Measurements from ENCODE around the gene CCDC192. TPM values are rescaled to one million over a fixed set of nuclear protein-coding genes. Genes with fewer than 3 reads are reported as not detected.

The CCDC192 gene
- total and polyA plus RNA-seq, 2 of the 4 experiments (the other 2 are of a cell fraction): not detected

DNA sequence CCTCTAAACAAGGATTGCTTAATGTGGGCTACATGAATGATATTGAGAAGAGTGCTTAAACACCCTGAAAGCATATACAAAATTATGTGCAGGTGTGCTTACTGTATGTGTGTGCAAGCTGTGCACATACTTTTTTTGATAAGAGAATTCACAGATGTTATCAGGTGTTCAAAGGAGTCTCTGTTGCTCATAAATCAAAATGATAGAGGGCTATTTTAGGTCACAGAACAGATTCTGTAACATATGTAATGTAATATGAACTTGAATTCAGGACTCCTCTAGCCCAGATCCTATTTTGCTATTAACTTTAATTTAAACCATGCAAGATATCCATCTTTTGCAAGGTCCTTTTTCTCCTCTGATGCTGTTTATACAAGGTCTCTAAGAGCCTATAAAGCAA lies 38.2 kb downstream of the CCDC192 start:
- Histone ChIP-seq H3K4me1 (ENCODE audit: control insufficient read depth, insufficient read depth, low read length) (no peaks in the 10 kb centered on the region), H2BK5ac (ENCODE audit: low read depth, low read length, poor library complexity, severe bottlenecking) (no peak overlapping the region), H3K4me3 (ENCODE audit: insufficient read depth, low read depth, low read length) (no peak overlapping the region), H3K56ac (ENCODE audit: extremely low read depth, insufficient read depth, low read length) (no peak overlapping the region), H3K9me1 (ENCODE audit: insufficient read depth, low read length) (no peaks in the 10 kb centered on the region), H3K27ac (ENCODE audit: insufficient read depth, low read length) (no peak overlapping the region), H3K4me2 (ENCODE audit: low read depth, low read length) (no peak overlapping the region), H2BK20ac (ENCODE audit: low read depth, low read length) (no peak overlapping the region), H3K79me1 (ENCODE audit: low read depth in 1 of 2, low read length in 2 of 2) (no peaks in the 10 kb centered on the region), H4K91ac (ENCODE audit: insufficient read depth, low read depth, low read length) (no peak overlapping the region), H3K9ac (ENCODE audit: low read depth, low read length) (no peak overlapping the region), H4K5ac (ENCODE audit: low read depth, low read length) (no peak overlapping the region), H4K8ac (ENCODE audit: low read depth in 2 of 2, low read length in 2 of 2) (no peak overlapping the region), H2BK120ac (ENCODE audit: low read depth, low read length) (no peak overlapping the region), H3K9me3 (ENCODE audit: control insufficient read depth, insufficient read depth, low read length) (no peaks in the 10 kb centered on the region), H2AK9ac (replicated peaks; ENCODE audit: low read depth, low read length, poor library complexity) (no peak overlapping the region), H2BK15ac (ENCODE audit: low read depth, low read length) (no peak overlapping the region), H3K4ac (ENCODE audit: low read depth, low read length) (no peak overlapping the region), H4K20me1 (ENCODE audit: insufficient read depth, low read length) (no peaks in the 10 kb centered on the region), H2AFZ (replicated peaks; ENCODE audit: low read length, poor library complexity) (no peak overlapping the region), H3K18ac (ENCODE audit: low read depth, low read length) (no peak overlapping the region), H3K27me3 (ENCODE audit: control insufficient read depth, insufficient read depth, low read length) (peaks cover 8% of the 10 kb centered on the region), H3K14ac (replicated peaks; ENCODE audit: low read depth, low read length) (no peak overlapping the region), H3K23ac (ENCODE audit: low read depth, low read length) (no peak overlapping the region), H2AK5ac (ENCODE audit: low read depth, low read length) (no peak overlapping the region), H3K36me3 (ENCODE audit: control insufficient read depth, insufficient read depth, low read length) (no peaks in the 10 kb centered on the region)
- CTCF ChIA-PET: no interaction called here
- in situ Hi-C loops (cut with MboI; ENCODE audit: low sequenced_read_pairs): no loop called here
- dilution Hi-C loops (cut with HindIII; ENCODE audit: low sequenced_read_pairs, unreplicated experiment): no loop called here
- DNase-seq (no peak), ATAC-seq (ENCODE audit: low read depth) (no peak)
- POLR2A ChIA-PET (ENCODE audit: unreplicated experiment): no interaction called here
- TF ChIP-seq CEBPB (IDR thresholded peaks at IDR 0.05; ENCODE audit: low read depth, low read length) (no peak), USF2 (IDR thresholded peaks at IDR 0.05; ENCODE audit: low read depth, low read length) (no peak), RCOR1 (IDR thresholded peaks at IDR 0.05; ENCODE audit: insufficient replicate concordance, low read length) (no peak), SMC3 (IDR thresholded peaks at IDR 0.05; ENCODE audit: low read depth, low read length) (no peak), CHD1 (IDR thresholded peaks at IDR 0.05; ENCODE audit: low read depth, low read length) (no peak), MAFK (IDR thresholded peaks at IDR 0.05; ENCODE audit: low read depth, low read length) (no peak), FOS (IDR thresholded peaks at IDR 0.05; ENCODE audit: low read depth, low read length) (no peak), NFE2L2 (IDR thresholded peaks at IDR 0.05; ENCODE audit: low read depth, low read length) (no peak), RFX5 (IDR thresholded peaks at IDR 0.05; ENCODE audit: low read depth, low read length) (no peak), MXI1 (IDR thresholded peaks at IDR 0.05; ENCODE audit: borderline replicate concordance, low read depth, low read length) (no peak), CTCF (conservative IDR thresholded peaks at IDR 0.05; ENCODE audit: low read depth, low read length) (no peak), RAD21 (IDR thresholded peaks at IDR 0.05; ENCODE audit: low read length) (no peak), MAZ (IDR thresholded peaks at IDR 0.05; ENCODE audit: borderline replicate concordance, low read depth, low read length) (no peak), POLR2A (IDR thresholded peaks at IDR 0.05; ENCODE audit: low read depth, low read length) (no peak), BHLHE40 (IDR thresholded peaks at IDR 0.05; ENCODE audit: low read depth, low read length) (no peak)
- TF ChIP-seq, protein P1, sequence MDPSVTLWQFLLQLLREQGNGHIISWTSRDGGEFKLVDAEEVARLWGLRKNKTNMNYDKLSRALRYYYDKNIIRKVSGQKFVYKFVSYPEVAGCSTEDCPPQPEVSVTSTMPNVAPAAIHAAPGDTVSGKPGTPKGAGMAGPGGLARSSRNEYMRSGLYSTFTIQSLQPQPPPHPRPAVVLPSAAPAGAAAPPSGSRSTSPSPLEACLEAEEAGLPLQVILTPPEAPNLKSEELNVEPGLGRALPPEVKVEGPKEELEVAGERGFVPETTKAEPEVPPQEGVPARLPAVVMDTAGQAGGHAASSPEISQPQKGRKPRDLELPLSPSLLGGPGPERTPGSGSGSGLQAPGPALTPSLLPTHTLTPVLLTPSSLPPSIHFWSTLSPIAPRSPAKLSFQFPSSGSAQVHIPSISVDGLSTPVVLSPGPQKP (IDR thresholded peaks at IDR 0.05; ENCODE audit: borderline replicate concordance, low read depth, low read length): no peak
- BruUV-seq (replicated peaks): no TSS peak
- intact Hi-C loops (cut with micrococcal nuclease): loop anchor here (10.0 kb wide), 1 partner anchor 603 kb away; no protein-coding TSS in a partner anchor

All from IMR-90 (cell line).